Measurements from ENCODE around the gene NUDT21.
A peak's percentile ranks its signal among the peaks of the same experiment; 100 is the strongest.
"Not testable (repeated sequence)": the region's sequence is repeated elsewhere in the genome, so short reads cannot be mapped to it uniquely, and the experiment has no call there.

NUDT21 gene

DNA sequence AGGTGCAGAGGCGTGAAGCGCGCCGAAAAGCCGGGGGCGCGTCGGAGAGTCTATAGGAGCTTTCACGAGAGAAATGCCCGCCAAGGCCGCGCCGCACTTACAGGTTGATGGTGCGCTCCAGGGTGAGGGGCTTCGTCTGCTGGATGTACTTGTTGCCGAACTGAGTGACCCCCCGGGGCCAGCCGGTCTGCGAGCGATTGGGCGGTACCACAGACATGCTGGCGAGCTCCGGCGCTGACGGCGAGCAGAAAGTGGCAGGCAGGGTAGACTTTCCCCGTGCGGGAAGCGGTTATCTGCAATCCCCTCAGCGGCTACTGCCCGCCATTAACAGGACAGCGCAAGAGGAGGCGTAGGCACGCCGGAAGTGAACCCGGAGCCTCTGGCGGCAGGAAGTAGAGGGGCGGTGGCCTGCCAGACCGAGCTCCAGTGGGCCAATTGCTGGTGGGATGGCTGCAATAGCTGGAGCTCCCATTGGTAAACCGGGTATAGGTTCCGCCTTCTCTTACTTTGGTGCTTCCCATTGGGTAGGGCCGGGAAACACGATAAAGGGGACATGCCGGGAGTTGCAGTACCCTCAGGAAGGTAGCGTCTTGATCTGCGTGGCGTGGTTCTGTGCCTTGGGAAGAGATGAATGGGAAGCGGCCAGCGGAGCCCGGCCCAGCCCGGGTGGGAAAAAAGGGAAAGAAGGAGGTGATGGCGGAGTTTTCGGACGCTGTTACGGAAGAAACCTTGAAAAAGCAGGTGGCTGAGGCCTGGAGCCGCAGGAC is at the start of gene NUDT21, which contains the start of gene OGFOD1:
TSS of gene NUDT21 (minus strand) at position 347 of the 767 bp plus-strand sequence. CDS start at position 217, 130 bp downstream.
TSS of gene OGFOD1 (plus strand) at position 569 of the 767 bp plus-strand sequence. CDS start at position 628, 59 bp downstream.
- no peaks in the 10 kb centered on the region for H3K9me3 ChIP-seq (ENCODE audit: control insufficient read depth in 5 of 5, low read length in 5 of 5)
- H3K27ac ChIP-seq (ENCODE audit: low read depth, low read length) = peak within 1 kb of the TSS; percentile 91
- peaks cover 0 to 35% (median 28%) of the 10 kb centered on the region in 5 donors for H3K4me1 ChIP-seq (ENCODE audit: control insufficient read depth in 5 of 5, insufficient read depth in 5 of 5, low read length in 5 of 5)
- peak within 1 kb of the TSS; percentile 78 to 96 (median 95) for H3K4me3 ChIP-seq (ENCODE audit: low read depth in 1 of 5, low read length in 5 of 5)
- no peaks in the 10 kb centered on the region for H3K27me3 ChIP-seq (ENCODE audit: control insufficient read depth in 5 of 5, insufficient read depth in 4 of 5, low read length in 5 of 5)
- peak within 1 kb of the TSS; percentile 74 to 95 (median 90) for H3K9ac ChIP-seq (ENCODE audit: low read length in 5 of 5)
- H3K36me3 ChIP-seq (ENCODE audit: control insufficient read depth in 5 of 5, insufficient read depth in 5 of 5, low read length in 5 of 5) = peaks cover 14 to 34% (median 27%) of the 10 kb centered on the region in 5 donors

DNA sequence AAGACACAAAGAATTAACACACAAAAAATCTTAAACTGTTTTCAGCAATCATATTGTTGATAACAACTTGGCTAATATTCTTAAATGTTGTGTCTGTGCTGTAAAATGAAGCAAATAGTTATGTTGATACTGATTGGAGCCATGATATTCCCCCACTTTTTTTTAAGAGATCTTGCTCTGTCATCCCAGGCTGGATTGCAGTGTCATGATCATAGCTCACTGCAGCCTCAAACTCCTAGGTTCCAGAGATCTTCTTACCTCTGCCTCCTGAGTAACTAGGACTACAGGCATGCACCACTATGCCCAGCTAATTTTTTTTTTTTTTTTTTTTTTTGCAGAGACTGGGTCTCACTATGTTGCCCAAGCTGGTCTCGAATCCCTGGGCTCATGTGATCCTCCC is 42.7 kb upstream of the NUDT21 start:
- Histone ChIP-seq H3K27ac (ENCODE audit: low read depth, low read length) (no peak overlapping the region), H3K9me3 (ENCODE audit: control insufficient read depth in 5 of 5, low read length in 5 of 5) (no peaks in the 10 kb centered on the region), H3K9ac (ENCODE audit: low read length in 5 of 5) (no peak overlapping the region), H3K36me3 (ENCODE audit: control insufficient read depth in 5 of 5, insufficient read depth in 5 of 5, low read length in 5 of 5) (peaks cover 29 to 39% (median 38%) of the 10 kb centered on the region in 5 donors), H3K4me3 (ENCODE audit: low read depth in 1 of 5, low read length in 5 of 5) (no peak overlapping the region), H3K27me3 (ENCODE audit: control insufficient read depth in 5 of 5, insufficient read depth in 4 of 5, low read length in 5 of 5) (no peaks in the 10 kb centered on the region), H3K4me1 (ENCODE audit: control insufficient read depth in 5 of 5, insufficient read depth in 5 of 5, low read length in 5 of 5) (no peaks in the 10 kb centered on the region)

DNA sequence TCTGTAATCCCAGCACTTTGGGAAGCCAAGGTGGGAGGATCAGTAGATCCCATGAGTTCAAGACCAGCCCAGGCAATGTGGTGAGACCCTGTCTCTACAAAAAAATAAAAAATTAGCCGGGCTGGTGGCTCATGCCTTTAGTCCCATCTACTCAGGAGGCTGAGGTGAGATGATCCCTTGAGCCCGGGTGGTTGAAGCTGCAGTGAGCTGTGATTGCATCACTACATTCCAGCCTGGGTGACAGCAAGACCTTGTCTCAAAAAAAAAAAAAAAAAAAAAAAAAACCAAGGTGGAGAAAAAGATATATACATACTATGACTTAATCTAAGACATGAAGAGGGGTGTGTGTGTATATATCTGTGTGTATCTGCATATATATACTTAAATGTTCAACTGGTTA is 42.0 kb upstream of the NUDT21 start:
- peaks cover 22 to 33% (median 31%) of the 10 kb centered on the region in 5 donors for H3K36me3 ChIP-seq (ENCODE audit: control insufficient read depth in 5 of 5, insufficient read depth in 5 of 5, low read length in 5 of 5)

DNA sequence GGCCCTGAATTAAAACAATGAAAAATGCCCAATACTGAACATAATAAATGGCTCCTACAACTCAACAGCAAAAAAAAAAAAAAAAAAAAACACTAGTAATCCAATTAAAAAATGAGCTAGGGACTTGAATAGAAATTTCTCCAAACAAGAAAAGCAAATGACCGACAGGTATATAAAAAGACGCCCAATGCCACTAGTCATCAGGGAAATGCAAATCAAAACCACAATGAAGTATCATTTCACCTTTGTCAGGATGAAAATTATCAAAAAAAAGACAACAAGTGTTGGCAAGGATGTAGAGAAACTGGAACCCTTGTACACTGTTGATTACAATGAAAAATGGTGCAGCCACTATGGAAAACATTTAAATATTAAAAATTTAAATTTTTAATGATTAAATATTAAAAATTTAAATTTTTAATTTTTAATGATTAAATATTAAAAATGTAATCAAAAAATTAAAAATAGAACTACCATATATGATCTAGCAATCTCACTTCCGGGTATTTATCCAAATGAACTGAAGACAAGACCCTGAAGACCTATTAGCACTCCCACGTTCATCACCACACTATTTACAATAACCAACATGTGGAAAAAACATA is 40.6 kb upstream of the NUDT21 start:
- no peak overlapping the region for H3K9ac ChIP-seq (ENCODE audit: low read length in 5 of 5)
- H3K4me3 ChIP-seq (ENCODE audit: low read depth in 1 of 5, low read length in 5 of 5) = no peak overlapping the region
- peaks cover 9 to 20% (median 17%) of the 10 kb centered on the region in 5 donors for H3K36me3 ChIP-seq (ENCODE audit: control insufficient read depth in 5 of 5, insufficient read depth in 5 of 5, low read length in 5 of 5)

More for the DNA sequence above, 42.0 kb upstream of the NUDT21 start:
- H3K27ac ChIP-seq (ENCODE audit: low read depth, low read length) = no peak overlapping the region
- H3K4me1 ChIP-seq (ENCODE audit: control insufficient read depth in 5 of 5, insufficient read depth in 5 of 5, low read length in 5 of 5) = no peaks in the 10 kb centered on the region
- H3K9ac ChIP-seq (ENCODE audit: low read length in 5 of 5) = no peak overlapping the region
- no peak overlapping the region for H3K4me3 ChIP-seq (ENCODE audit: low read depth in 1 of 5, low read length in 5 of 5)
- no peaks in the 10 kb centered on the region for H3K27me3 ChIP-seq (ENCODE audit: control insufficient read depth in 5 of 5, insufficient read depth in 4 of 5, low read length in 5 of 5)
- H3K9me3 ChIP-seq (ENCODE audit: control insufficient read depth in 5 of 5, low read length in 5 of 5) = no peaks in the 10 kb centered on the region

DNA sequence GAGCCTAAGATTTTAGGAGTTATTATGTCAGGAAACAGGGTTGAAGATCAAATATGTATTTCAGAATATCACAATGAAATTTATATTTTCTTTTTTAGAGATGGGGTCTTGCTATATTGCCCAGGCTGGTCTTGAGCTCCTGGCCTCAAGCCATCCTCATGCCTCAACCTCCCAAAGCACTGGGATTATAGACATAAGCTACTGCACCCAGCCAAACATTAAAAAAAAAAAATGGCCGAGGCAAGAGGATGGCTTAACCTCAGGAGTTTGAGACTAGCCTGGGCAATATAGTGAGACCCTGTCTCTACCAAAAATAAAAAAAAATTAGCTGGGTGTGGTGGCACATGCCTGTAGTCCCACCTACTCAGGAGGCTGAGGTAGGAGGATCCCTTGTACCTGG is 37.7 kb upstream of the NUDT21 start:
- H3K9me3 ChIP-seq (ENCODE audit: control insufficient read depth in 5 of 5, low read length in 5 of 5); H3K9ac ChIP-seq (ENCODE audit: low read length in 5 of 5); H3K4me3 ChIP-seq (ENCODE audit: low read depth in 1 of 5, low read length in 5 of 5); H3K4me1 ChIP-seq (ENCODE audit: control insufficient read depth in 5 of 5, insufficient read depth in 5 of 5, low read length in 5 of 5); H3K27me3 ChIP-seq (ENCODE audit: control insufficient read depth in 5 of 5, insufficient read depth in 4 of 5, low read length in 5 of 5); H3K27ac ChIP-seq (ENCODE audit: low read depth, low read length): not testable (repeated sequence)
- peaks cover 7 to 27% (median 17%) of the 10 kb centered on the region in 5 donors for H3K36me3 ChIP-seq (ENCODE audit: control insufficient read depth in 5 of 5, insufficient read depth in 5 of 5, low read length in 5 of 5)

More for the DNA sequence above, 40.6 kb upstream of the NUDT21 start:
- no peak overlapping the region for H3K27ac ChIP-seq (ENCODE audit: low read depth, low read length)
- no peaks in the 10 kb centered on the region for H3K4me1 ChIP-seq (ENCODE audit: control insufficient read depth in 5 of 5, insufficient read depth in 5 of 5, low read length in 5 of 5)
- H3K27me3 ChIP-seq (ENCODE audit: control insufficient read depth in 5 of 5, insufficient read depth in 4 of 5, low read length in 5 of 5) = no peaks in the 10 kb centered on the region
- H3K9me3 ChIP-seq (ENCODE audit: control insufficient read depth in 5 of 5, low read length in 5 of 5) = no peaks in the 10 kb centered on the region

DNA sequence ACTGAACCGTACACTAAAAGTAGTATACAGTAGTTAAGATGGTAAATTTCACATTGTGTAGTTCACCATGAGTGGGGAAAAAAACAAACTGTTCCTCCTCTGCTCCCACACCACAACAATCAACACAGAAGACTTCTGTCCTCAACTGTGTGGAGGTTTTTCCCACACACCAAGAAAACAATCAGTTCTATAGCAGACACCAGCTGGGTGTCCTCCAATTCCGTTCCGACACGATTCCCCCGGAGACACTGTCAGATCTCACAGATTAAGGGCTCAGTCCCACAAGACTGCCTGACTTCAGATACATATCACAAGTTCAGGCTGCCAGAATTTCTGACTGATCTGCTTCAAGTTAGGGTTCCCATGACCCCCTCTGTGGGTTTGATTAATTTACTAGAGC is 36.9 kb upstream of the NUDT21 start:
- no peak overlapping the region for H3K27ac ChIP-seq (ENCODE audit: low read depth, low read length)
- H3K27me3 ChIP-seq (ENCODE audit: control insufficient read depth in 5 of 5, insufficient read depth in 4 of 5, low read length in 5 of 5) = no peaks in the 10 kb centered on the region
- H3K4me1 ChIP-seq (ENCODE audit: control insufficient read depth in 5 of 5, insufficient read depth in 5 of 5, low read length in 5 of 5) = no peaks in the 10 kb centered on the region
- peaks cover 11 to 32% (median 19%) of the 10 kb centered on the region in 5 donors for H3K36me3 ChIP-seq (ENCODE audit: control insufficient read depth in 5 of 5, insufficient read depth in 5 of 5, low read length in 5 of 5)
- no peak overlapping the region for H3K9ac ChIP-seq (ENCODE audit: low read length in 5 of 5)
- no peak overlapping the region for H3K4me3 ChIP-seq (ENCODE audit: low read depth in 1 of 5, low read length in 5 of 5)
- H3K9me3 ChIP-seq (ENCODE audit: control insufficient read depth in 5 of 5, low read length in 5 of 5) = no peaks in the 10 kb centered on the region

DNA sequence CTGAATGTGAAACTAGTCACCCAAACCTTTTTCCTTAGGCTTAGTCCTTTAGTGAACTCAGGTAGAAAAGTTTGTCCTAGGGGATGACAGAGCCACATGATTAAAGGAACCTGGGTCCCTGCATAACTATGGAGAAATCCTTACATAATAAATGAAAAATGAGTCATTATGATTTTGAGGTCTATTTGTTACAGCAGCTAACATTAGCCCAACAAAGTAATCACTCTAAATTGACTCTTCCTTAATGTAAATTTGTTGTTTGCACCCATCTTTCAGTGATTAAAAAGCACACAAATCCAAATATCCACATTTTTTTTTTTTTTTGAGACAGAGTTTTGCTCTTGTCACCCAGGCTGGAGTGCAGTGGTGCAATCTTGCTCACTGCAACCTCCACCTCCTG is 32.3 kb upstream of the NUDT21 start:
- Histone ChIP-seq H3K27me3 (ENCODE audit: control insufficient read depth in 5 of 5, insufficient read depth in 4 of 5, low read length in 5 of 5) (no peaks in the 10 kb centered on the region), H3K4me1 (ENCODE audit: control insufficient read depth in 5 of 5, insufficient read depth in 5 of 5, low read length in 5 of 5) (peaks cover 0 to 8% (median 7%) of the 10 kb centered on the region in 5 donors), H3K27ac (ENCODE audit: low read depth, low read length) (no peak overlapping the region), H3K9ac (ENCODE audit: low read length in 5 of 5) (no peak overlapping the region), H3K4me3 (ENCODE audit: low read depth in 1 of 5, low read length in 5 of 5) (no peak overlapping the region), H3K9me3 (ENCODE audit: control insufficient read depth in 5 of 5, low read length in 5 of 5) (no peaks in the 10 kb centered on the region), H3K36me3 (ENCODE audit: control insufficient read depth in 5 of 5, insufficient read depth in 5 of 5, low read length in 5 of 5) (peaks cover 30 to 48% (median 33%) of the 10 kb centered on the region in 5 donors)

DNA sequence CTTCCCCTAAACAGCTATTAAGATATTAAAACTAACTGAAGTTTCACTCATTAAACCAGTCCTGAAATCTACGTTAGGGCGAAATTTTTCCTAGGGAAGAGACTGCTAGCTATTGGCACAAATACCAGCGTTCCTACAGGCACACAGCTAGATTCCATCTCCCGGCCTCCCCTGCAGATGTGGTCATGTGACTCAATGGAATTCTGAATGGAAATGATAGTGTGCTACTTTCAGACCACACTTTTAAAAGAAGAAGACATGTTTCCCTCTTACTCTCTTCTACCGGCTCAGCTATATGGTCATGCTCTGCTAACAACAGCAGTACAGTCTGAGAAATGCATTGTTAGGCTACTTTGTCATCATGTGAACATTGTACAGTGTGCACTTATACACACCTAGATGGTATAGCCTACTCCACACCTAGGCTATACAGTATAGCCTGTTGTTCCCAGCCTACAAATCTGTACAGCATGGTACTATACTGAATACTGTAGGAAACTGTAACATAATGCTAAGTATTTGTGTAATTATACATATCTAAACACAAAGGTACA is 31.6 kb upstream of the NUDT21 start:
- Histone ChIP-seq H3K9me3 (ENCODE audit: control insufficient read depth in 5 of 5, low read length in 5 of 5) (no peaks in the 10 kb centered on the region), H3K27ac (ENCODE audit: low read depth, low read length) (no peak overlapping the region), H3K4me1 (ENCODE audit: control insufficient read depth in 5 of 5, insufficient read depth in 5 of 5, low read length in 5 of 5) (peaks cover 0 to 8% (median 7%) of the 10 kb centered on the region in 5 donors), H3K9ac (ENCODE audit: low read length in 5 of 5) (no peak overlapping the region), H3K27me3 (ENCODE audit: control insufficient read depth in 5 of 5, insufficient read depth in 4 of 5, low read length in 5 of 5) (no peaks in the 10 kb centered on the region), H3K4me3 (ENCODE audit: low read depth in 1 of 5, low read length in 5 of 5) (no peak overlapping the region), H3K36me3 (ENCODE audit: control insufficient read depth in 5 of 5, insufficient read depth in 5 of 5, low read length in 5 of 5) (peaks cover 32 to 55% (median 36%) of the 10 kb centered on the region in 5 donors)

DNA sequence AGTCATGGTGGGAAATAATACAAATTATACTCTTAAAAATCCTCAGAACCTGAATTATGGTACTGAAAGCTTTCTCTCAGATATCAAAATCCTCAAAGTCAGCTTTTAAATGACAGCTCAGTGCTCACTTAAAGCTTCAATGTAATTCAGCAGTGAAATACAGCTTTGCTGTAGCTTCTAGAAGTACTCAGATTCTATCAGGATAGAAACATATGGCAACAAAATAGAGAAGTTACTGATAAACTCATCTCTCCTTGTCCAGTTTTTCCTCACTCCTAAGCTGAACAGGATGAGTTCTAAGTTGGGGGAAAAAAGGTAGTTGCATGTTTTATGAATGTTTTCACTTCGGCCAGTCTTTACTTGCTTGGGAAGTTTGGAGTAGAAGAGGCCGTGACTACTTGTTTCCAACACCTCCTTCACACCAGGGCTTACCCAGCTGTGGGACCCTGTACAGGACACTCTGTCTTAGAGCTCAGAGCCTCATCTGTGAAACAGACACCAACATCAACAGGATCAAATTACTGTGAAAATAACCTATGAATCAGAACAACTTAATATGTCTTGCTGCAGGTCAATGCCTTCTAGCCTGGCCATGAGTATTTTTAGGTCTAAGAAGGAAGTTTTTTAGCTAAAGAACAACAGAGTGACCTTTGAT is 30.5 kb upstream of the NUDT21 start:
- Histone ChIP-seq H3K9me3 (ENCODE audit: control insufficient read depth in 5 of 5, low read length in 5 of 5) (no peaks in the 10 kb centered on the region), H3K27ac (ENCODE audit: low read depth, low read length) (no peak overlapping the region), H3K4me3 (ENCODE audit: low read depth in 1 of 5, low read length in 5 of 5) (no peak overlapping the region), H3K36me3 (ENCODE audit: control insufficient read depth in 5 of 5, insufficient read depth in 5 of 5, low read length in 5 of 5) (peaks cover 41 to 65% (median 43%) of the 10 kb centered on the region in 5 donors), H3K9ac (ENCODE audit: low read length in 5 of 5) (no peak overlapping the region), H3K27me3 (ENCODE audit: control insufficient read depth in 5 of 5, insufficient read depth in 4 of 5, low read length in 5 of 5) (no peaks in the 10 kb centered on the region), H3K4me1 (ENCODE audit: control insufficient read depth in 5 of 5, insufficient read depth in 5 of 5, low read length in 5 of 5) (peaks cover 0 to 8% (median 7%) of the 10 kb centered on the region in 5 donors)
